ENCODE measurements around the gene BANP.

DNA sequence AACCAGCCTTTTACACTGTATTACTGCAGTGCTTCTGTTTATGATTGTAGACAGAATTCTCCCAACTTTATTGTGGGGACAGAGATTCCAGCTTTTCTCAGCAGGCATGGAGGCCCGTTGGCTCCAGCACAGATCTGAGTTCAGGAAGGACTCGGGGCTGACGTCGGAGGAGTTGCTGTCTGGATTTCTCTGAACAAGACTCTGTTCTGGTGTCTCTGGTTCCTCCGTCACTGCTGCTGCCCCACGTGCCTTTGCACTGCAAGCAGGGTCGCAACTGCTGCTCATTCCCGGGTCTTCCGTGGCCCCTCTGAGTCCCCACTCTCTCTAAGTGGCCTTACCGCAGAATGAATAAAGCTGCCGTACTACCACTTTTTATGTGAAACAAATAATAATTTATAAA is 88.4 kb downstream of the BANP start:
- TF ChIP-seq EZH2 (IDR thresholded peaks at IDR 0.05; ENCODE audit: borderline replicate concordance, low read length): no peak
- TF ChIP-seq CTCF (IDR thresholded peaks at IDR 0.05; ENCODE audit: low read length): no peak

All from OCI-LY1 (cell line).